NCI-H69 (cell line): ENCODE results near the gene GNLY.
A peak's percentile ranks its signal among the peaks of the same experiment; 100 is the strongest.

Source experiments
- DNase-seq: peaks from one replicate; lab custom pipeline; 2025; lab: John Stamatoyannopoulos, UW

GNLY gene

GRCh38 chr2:85684806-85685205, 9.4 kb upstream of the GNLY start:
- peak; percentile 91 for DNase-seq

DNA sequence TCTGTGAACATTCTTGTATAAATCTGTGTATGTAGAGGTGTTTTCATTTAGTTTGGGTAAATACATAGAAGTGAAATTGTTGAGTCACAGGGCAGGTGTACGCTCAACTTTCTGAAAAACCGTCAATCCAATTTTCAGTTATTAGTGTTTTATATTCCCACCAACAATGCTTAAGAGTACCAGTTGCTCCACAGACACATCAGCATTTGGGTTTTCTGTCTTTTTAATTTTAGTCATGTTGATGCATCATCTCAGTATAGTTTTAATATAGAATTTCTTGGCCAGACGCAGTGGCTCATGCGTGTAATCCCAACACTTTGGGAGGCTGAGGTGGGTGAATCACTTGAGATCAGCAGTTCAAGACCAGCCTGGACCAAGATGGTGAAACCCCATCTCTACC, 3.2 kb upstream of the GNLY start:
- no peak for DNase-seq

GRCh38 chr2:85692039-85692645, 2.0 kb upstream of the GNLY start:
- no peak for DNase-seq

DNA sequence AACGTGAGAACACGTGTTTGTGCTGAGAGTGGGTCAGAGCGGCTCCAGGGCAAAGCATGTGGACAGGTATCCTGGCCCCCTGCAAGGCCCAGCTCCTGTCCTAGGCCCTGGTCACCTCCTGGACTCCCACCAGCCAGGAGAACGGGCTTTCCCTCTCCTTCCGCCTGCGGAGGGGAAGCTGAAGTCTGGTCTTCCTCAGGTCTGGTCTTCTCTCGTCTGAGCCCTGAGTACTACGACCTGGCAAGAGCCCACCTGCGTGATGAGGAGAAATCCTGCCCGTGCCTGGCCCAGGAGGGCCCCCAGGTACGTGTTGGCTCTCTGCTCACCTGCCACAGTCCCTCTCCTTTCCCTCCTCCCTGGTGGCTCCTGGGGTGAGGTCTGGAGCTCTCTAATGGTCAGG, 963 bp downstream of the GNLY start:
- no peak for DNase-seq

- no peak for DNase-seq
Observed at GRCh38 chr2:85695691-85696668, 1.8 kb downstream of the GNLY start.

DNA sequence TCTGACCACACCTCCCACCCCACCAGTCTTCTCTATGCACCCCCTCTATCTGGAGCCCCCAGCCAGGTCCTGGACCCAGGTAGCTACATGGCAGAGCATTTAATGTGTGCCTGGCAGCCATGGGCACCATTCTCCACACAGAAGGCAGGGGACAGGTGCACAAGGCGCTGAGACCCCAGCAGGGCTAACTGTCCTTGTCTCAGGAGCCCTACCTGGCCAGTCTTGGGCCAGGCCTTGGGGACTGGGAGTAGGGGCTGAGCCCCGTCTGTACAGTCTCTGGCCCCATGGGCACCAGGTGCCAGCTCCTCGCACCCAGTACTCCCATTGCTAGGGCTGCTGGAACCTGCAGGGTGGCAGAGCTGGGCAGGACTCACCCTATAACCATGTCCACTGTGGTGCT, 2.9 kb downstream of the GNLY start:
- DNase-seq, result no peak

GRCh38 chr2:85697716-85698115, 3.6 kb downstream of the GNLY start:
- DNase-seq, result no peak

DNA sequence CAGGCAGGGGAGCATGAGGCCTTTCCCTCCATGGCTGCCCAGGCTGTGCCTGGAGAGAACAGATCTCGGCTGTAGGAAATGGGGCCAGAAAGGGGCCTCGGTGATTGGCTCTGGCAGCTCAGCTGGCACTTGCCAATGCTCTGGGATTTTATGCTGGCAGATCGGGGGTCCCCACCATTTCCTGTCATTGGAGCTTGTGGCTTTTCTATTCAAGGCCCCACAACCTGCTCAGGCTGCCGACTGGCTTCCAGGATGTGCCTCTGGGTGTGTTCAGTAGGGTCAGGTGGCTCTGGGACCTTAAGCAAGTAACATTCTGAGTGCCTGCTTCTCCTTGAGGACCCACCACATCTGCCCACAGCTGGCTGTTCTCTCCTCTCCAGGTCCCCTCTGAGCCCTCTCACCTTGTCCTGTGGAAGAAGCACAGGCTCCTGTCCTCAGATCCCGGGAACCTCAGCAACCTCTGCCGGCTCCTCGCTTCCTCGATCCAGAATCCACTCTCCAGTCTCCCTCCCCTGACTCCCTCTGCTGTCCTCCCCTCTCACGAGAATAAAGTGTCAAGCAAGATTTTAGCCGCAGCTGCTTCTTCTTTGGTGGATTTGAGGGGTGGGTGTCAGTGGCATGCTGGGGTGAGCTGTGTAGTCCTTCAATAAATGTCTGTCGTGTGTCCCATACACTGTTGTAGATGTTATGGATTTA, 4.2 kb downstream of the GNLY start:
- no peak for DNase-seq

- DNase-seq, result no peak
Observed at GRCh38 chr2:85698880-85699254, 4.7 kb downstream of the GNLY start.

- peak; percentile 4 for DNase-seq
Observed at GRCh38 chr2:85699325-85699724, 5.2 kb downstream of the GNLY start.

DNA sequence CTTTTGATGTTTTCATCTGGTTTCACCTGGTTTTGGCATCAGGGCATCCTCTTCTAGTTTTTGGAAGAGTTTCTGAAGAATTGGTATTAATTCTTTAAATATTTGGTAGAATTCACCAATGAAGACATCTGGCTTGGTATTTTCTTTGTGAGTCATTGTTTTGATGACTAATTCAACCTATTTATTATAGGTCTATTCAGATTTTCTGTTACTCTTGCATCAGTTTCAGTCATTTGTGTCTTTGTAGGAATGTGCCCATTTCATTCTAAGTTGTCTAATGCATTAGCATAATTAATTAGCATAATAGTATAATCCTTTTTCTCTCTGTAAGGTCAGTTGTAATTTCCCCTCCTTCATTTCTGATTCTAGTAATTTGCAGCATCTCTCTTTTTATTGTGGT, 8.0 kb downstream of the GNLY start:
- no peak for DNase-seq

- no peak for DNase-seq
Observed at GRCh38 chr2:85702800-85703199, 8.6 kb downstream of the GNLY start.

DNA sequence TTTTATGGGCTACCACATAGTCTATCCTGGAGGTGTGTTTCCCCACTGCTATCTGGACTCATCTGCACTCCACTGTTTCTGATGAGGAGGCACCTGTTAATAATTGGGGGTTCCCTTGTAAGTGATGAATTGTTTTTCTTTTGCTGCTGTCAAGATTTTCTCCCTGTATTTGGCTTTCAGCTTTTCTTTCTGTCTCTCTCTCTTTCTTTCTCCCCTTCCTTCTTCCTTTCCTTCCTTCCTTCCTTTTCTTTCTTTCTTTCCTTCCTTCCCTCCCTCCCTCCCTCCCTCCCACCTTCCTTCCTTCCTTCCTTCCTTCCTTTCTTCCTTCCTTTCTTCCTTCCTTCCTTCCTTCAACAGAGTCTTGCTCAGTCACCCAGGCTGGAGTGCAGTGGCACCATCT, 9.2 kb downstream of the GNLY start:
- no peak for DNase-seq

- DNase-seq, result no peak
Observed at GRCh38 chr2:85704038-85704437, 9.9 kb downstream of the GNLY start.

DNA sequence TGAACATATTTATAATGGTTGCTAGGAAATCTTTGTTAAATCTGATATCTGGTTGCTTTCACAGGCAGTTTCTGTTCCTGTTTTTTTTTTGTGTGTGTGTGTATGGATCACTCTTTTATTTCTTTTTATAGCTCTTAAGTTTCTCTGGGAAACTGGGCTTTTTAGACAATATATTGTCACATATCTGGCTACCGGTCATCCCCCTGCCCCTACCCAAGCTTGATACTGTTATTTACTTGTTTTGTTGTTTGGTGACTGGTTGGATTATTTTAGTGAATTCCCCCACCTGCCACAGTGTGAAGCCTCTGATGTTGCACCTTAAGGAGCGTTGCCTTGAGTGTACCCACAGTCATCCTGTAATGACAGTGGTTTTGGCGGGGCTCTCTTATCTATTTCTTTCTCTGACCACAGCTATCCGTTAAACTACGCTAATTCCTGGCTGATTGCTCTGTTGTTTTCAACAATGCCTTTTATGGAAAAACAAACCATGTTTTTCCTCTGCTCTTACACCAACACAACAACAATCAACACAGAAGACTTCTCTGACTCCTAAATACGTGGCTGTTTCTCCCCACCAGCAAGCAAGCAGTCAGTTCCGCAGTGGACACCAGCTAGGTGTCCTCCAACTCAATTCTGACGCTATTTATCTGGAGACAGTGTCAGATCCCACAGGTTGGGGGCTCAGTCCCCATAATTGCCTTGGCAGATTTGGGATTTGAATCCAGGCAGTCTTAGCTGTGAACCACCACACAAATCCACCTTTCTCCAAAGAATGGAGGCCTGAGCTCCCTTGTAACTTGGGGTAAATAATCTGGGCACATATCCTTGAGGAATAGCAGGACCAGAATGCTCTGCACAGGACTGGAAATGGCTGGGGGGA, 10.9 kb downstream of the GNLY start:
- DNase-seq, result no peak

- no peak for DNase-seq
Observed at GRCh38 chr2:85705680-85706039, 11.5 kb downstream of the GNLY start.

DNA sequence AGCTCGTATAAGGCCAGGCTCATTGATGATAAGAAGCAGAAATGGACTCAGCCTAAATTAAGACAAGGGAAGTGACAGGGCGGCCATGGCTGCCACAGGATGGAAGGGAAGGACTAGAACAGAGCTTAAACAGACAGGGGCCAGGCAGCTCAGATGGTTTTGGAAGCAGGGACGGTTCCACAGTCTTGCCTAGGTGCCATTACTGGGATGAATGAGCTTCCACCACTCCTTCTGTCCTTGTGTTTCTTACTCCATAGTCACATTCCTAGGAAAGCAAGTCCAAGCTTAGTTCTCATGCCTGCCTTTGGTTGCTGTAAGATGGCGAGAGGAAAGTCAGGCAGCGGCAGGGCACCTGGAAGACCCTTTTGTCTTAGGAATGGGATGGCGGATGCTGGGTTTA, 11.9 kb downstream of the GNLY start:
- no peak for DNase-seq

GRCh38 chr2:85706599-85707296, 12.6 kb downstream of the GNLY start:
- no peak for DNase-seq

GRCh38 chr2:85707304-85707703, 13.1 kb downstream of the GNLY start:
- DNase-seq, result peak; percentile 87

- no peak for DNase-seq
Observed at GRCh38 chr2:85708641-85709040, 14.5 kb downstream of the GNLY start.

DNA sequence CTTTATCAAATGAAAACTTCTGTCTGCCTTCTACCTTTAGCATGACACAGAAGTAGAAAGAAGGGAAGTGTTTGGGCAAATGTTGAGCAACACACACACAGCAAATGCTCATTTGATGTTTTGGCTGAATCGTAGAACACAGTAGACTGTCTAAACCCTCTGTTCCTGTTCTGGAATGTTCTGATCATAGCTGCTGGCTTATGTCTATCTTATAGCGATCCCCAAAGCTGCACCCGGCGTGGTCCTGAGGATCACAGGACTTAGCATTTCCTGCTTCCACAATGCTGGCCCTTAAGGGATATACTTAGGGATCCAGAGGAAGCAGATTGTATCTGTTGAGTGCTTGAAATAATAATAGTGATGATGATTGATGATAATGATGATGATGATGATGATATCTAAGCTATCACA, 15.2 kb downstream of the GNLY start:
- DNase-seq, result peak; percentile 21
